K562 (cell line): ENCODE results near the gene SUCO. TPM values are rescaled to one million over a fixed set of nuclear protein-coding genes. Genes with fewer than 3 reads are reported as not detected.
A peak's percentile ranks its signal among the peaks of the same experiment; 100 is the strongest.

Experiments
- CEBPB ChIP-seq: fragments of 450-650 bp; IDR thresholded peaks from 2 replicates; pipeline ENCODE4 v1.6.1; 2016; ENCODE audit warnings: missing genetic modification characterization, missing compliant biosample characterization
- FOXA1 ChIP-seq: fragments of 450-650 bp; IDR thresholded peaks from 2 replicates; pipeline ENCODE4 v1.6.1; 2016; ENCODE audit warnings: mild to moderate bottlenecking, borderline replicate concordance
- HBP1 ChIP-seq: fragments of 450-650 bp; formaldehyde crosslinking; IDR thresholded peaks from 2 replicates; pipeline ENCODE4 v1.4.0; 2022; ENCODE audit warnings: missing genetic modification characterization
- HDGF ChIP-seq: fragments of 450-650 bp; IDR thresholded peaks from 2 replicates; pipeline ENCODE4 v1.6.1; 2016
- HOXB6 ChIP-seq: fragments of 250-450 bp; sonication (Bioruptor Pico); IDR thresholded peaks from 2 replicates; pipeline ENCODE4 v1.5.1; 2022; ENCODE audit warnings: mild to moderate bottlenecking, borderline replicate concordance
- IRF9 ChIP-seq: fragments of 450-650 bp; IDR thresholded peaks from 2 replicates; pipeline ENCODE4 v1.6.1; 2016; ENCODE audit warnings: missing biosample characterization, missing genetic modification characterization
- PTRF ChIP-seq: fragments of 450-650 bp; IDR thresholded peaks from 2 replicates; pipeline ENCODE4 v1.6.1; 2016; ENCODE audit warnings: mild to moderate bottlenecking, missing genetic modification characterization, missing compliant biosample characterization
- RBM34 ChIP-seq: fragments of 200-400 bp; formaldehyde crosslinking; IDR thresholded peaks from 2 replicates; pipeline ENCODE4 v1.6.1; 2018; ENCODE audit warnings: low read length, borderline replicate concordance; ENCODE audit not compliant: insufficient read depth
- SMAD2 ChIP-seq: fragments of 150-350 bp; IDR thresholded peaks from 2 replicates; pipeline ENCODE4 v1.6.1; 2014; ENCODE audit warnings: low read depth, mild to moderate bottlenecking, low read length
- SMARCB1 ChIP-seq: IDR thresholded peaks from 2 replicates; pipeline ENCODE4 v1.6.1; 2011; ENCODE audit warnings: improper control_type of control experiment, low read depth; ENCODE audit not compliant: insufficient read length
- ZNF143 ChIP-seq: sonication (generic); formaldehyde crosslinking; IDR thresholded peaks from 2 replicates; pipeline ENCODE4 v1.9.0; 2022; ENCODE audit warnings: mild to moderate bottlenecking, missing genetic modification reagents
- ZNF311 ChIP-seq: fragments of 250-450 bp; sonication (Bioruptor Pico); IDR thresholded peaks from 2 replicates; pipeline ENCODE4 v1.4.0; 2020; ENCODE audit warnings: mild to moderate bottlenecking, moderate library complexity
- ZNF407 ChIP-seq: fragments of 450-650 bp; IDR thresholded peaks from 2 replicates; pipeline ENCODE4 v1.6.1; 2016; ENCODE audit warnings: low read depth
- polyA plus RNA-seq, 8 experiments: library from polyadenylated mRNA; depleted of rRNA in 4 of 8; stranded (reverse) in 5 of 8; unstranded in 3 of 8; fragments of >200 nt; fragmentation: Nextera tagmentation in 2 of 8; fragmentation: Illumina TruSeq in 1 of 8; extraction: Ambion mirVana in 2 of 8; extraction: Trizol in 1 of 8; gene quantifications; 2 replicates each; pipeline versions ENCODE4 v1.2.1 to v1.2.3, GENCODE V29; 2011 to 2014; ENCODE audit warnings: inconsistent platforms in 1 of 8, missing spikeins in 1 of 8
- total RNA-seq, 7 experiments: library from RNA; depleted of rRNA in 6 of 7; stranded (reverse); fragments of >200 nt in 6 of 7; fragmentation: Illumina TruSeq in 2 of 7; extraction: Trizol in 2 of 7; gene quantifications; 2 replicates each; pipeline versions ENCODE4 v1.2.1 to v1.2.3, GENCODE V29; 2011 to 2021; ENCODE audit warnings: low replicate concordance in 1 of 7

The SUCO gene
- total and polyA plus RNA-seq, 9 of the 15 experiments (the other 6 are each of a cell fraction or from before 2014, with no cell fraction given): 2.5 to 20.6 (median 14.3) TPM

GRCh38 chr1:172532183-172532699, 709 bp upstream of the SUCO start (continued):
- TF ChIP-seq ZNF407: no peak
- TF ChIP-seq PTRF: no peak
- TF ChIP-seq HBP1 (CRISPR knock-in tag): no peak; the same call in 1 of the 2 replicates
- TF ChIP-seq HDGF: no peak
- TF ChIP-seq IRF9: no peak
- peak; percentile 52 for TF ChIP-seq CEBPB (tag)
- no peak for TF ChIP-seq RBM34
- TF ChIP-seq ZNF143 (CRISPR knock-in tag): no peak
- no peak for TF ChIP-seq HOXB6 (CRISPR knock-in tag)
- TF ChIP-seq SMARCB1: no peak
- no peak for TF ChIP-seq ZNF311 (CRISPR knock-in tag)
- no peak for TF ChIP-seq SMAD2
- no peak for TF ChIP-seq FOXA1
